HEK293 (cell line): Measurements from ENCODE around the gene EMC9.

Experiments
- KLF1 ChIP-seq: fragments of 450-650 bp; formaldehyde crosslinking; IDR thresholded peaks from 2 replicates; pipeline ENCODE4 v1.5.1; 2016; ENCODE audit warnings: missing biosample characterization, missing genetic modification characterization
- MZF1 ChIP-seq: fragments of 450-650 bp; formaldehyde crosslinking; IDR thresholded peaks from 2 replicates; pipeline ENCODE4 v1.5.1; 2017; ENCODE audit warnings: missing biosample characterization, missing genetic modification characterization, borderline replicate concordance
- OSR2 ChIP-seq: fragments of 450-650 bp; formaldehyde crosslinking; IDR thresholded peaks from 2 replicates; pipeline ENCODE4 v1.5.1; 2016; ENCODE audit warnings: missing biosample characterization, missing genetic modification characterization
- SP2 ChIP-seq: fragments of 450-650 bp; formaldehyde crosslinking; IDR thresholded peaks from 2 replicates; pipeline ENCODE4 v1.5.1; 2016; ENCODE audit warnings: missing biosample characterization, missing genetic modification characterization
- ZBTB1 ChIP-seq: fragments of 450-650 bp; formaldehyde crosslinking; IDR thresholded peaks from 2 replicates; pipeline ENCODE4 v1.5.1; 2016; ENCODE audit warnings: missing biosample characterization, missing genetic modification characterization
- ZNF350 ChIP-seq: fragments of 450-650 bp; formaldehyde crosslinking; IDR thresholded peaks from 2 replicates; pipeline ENCODE4 v1.5.0; 2017; ENCODE audit warnings: missing biosample characterization, mild to moderate bottlenecking, missing genetic modification characterization
- ZNF354C ChIP-seq: fragments of 450-650 bp; formaldehyde crosslinking; IDR thresholded peaks from 2 replicates; pipeline ENCODE4 v1.5.1; 2016; ENCODE audit warnings: missing biosample characterization, missing genetic modification characterization, low read depth, borderline replicate concordance
- ZNF426 ChIP-seq: fragments of 450-650 bp; formaldehyde crosslinking; IDR thresholded peaks from 2 replicates; pipeline ENCODE4 v1.5.1; 2017; ENCODE audit warnings: missing biosample characterization, missing genetic modification characterization, mild to moderate bottlenecking, inconsistent platforms, moderate library complexity
- TF ChIP-seq, protein P1 (sequence below): fragments of 450-650 bp; formaldehyde crosslinking; IDR thresholded peaks from 2 replicates; pipeline ENCODE4 v1.5.1; 2016; ENCODE audit warnings: missing biosample characterization, missing genetic modification characterization
- TF ChIP-seq, protein P2 (sequence below): fragments of 450-650 bp; formaldehyde crosslinking; conservative IDR thresholded peaks from 2 replicates; pipeline ENCODE4 v1.5.1; 2016; ENCODE audit warnings: low read depth, missing biosample characterization, missing genetic modification characterization
- TF ChIP-seq, protein P3 (sequence below): sonication (generic); formaldehyde crosslinking; IDR thresholded peaks from 2 replicates; pipeline ENCODE4 v1.8.1; 2022; ENCODE audit warnings: mild to moderate bottlenecking, moderate library complexity, missing genetic modification reagents
- TF ChIP-seq, protein P4 (sequence below): fragments of 450-650 bp; formaldehyde crosslinking; IDR thresholded peaks from 2 replicates; pipeline ENCODE4 v1.5.1; 2016; ENCODE audit warnings: missing biosample characterization, missing genetic modification characterization

DNA sequence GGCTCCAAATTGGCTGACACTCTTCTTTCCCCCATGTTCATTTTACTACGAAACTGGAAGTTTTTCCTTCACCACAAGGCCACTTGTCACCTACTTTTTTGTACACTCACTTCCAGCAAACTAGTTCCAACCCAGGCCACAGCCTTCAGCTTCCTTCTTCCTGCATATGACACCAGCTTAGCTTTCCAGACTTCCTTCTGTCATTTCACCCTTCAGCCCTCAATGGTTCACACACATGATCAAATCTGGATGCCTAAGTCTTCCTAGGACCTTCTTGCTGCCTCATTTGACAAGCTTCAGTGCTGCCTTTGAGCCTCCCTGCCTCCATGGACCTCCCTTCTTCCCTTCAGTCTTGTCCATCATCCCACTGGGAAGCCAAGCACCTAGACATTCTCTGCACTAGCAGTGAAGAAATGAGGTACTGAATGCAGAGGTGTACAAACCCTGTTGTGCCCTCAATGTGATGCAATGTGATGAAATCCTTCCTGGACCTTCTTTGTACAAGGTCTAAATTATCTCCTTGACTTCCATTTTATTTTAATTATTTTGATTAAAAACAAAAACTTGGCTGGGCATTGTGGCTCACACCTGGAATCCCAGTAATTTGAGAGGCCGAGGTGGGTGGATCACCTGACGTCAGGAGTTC, 26.2 kb upstream of the EMC9 start:
- no peak for TF ChIP-seq ZBTB1 (tag by site-specific recombination)
- no peak for TF ChIP-seq ZNF354C (tag by site-specific recombination)
- TF ChIP-seq, protein P1, sequence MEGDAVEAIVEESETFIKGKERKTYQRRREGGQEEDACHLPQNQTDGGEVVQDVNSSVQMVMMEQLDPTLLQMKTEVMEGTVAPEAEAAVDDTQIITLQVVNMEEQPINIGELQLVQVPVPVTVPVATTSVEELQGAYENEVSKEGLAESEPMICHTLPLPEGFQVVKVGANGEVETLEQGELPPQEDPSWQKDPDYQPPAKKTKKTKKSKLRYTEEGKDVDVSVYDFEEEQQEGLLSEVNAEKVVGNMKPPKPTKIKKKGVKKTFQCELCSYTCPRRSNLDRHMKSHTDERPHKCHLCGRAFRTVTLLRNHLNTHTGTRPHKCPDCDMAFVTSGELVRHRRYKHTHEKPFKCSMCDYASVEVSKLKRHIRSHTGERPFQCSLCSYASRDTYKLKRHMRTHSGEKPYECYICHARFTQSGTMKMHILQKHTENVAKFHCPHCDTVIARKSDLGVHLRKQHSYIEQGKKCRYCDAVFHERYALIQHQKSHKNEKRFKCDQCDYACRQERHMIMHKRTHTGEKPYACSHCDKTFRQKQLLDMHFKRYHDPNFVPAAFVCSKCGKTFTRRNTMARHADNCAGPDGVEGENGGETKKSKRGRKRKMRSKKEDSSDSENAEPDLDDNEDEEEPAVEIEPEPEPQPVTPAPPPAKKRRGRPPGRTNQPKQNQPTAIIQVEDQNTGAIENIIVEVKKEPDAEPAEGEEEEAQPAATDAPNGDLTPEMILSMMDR: no peak
- TF ChIP-seq, protein P2, sequence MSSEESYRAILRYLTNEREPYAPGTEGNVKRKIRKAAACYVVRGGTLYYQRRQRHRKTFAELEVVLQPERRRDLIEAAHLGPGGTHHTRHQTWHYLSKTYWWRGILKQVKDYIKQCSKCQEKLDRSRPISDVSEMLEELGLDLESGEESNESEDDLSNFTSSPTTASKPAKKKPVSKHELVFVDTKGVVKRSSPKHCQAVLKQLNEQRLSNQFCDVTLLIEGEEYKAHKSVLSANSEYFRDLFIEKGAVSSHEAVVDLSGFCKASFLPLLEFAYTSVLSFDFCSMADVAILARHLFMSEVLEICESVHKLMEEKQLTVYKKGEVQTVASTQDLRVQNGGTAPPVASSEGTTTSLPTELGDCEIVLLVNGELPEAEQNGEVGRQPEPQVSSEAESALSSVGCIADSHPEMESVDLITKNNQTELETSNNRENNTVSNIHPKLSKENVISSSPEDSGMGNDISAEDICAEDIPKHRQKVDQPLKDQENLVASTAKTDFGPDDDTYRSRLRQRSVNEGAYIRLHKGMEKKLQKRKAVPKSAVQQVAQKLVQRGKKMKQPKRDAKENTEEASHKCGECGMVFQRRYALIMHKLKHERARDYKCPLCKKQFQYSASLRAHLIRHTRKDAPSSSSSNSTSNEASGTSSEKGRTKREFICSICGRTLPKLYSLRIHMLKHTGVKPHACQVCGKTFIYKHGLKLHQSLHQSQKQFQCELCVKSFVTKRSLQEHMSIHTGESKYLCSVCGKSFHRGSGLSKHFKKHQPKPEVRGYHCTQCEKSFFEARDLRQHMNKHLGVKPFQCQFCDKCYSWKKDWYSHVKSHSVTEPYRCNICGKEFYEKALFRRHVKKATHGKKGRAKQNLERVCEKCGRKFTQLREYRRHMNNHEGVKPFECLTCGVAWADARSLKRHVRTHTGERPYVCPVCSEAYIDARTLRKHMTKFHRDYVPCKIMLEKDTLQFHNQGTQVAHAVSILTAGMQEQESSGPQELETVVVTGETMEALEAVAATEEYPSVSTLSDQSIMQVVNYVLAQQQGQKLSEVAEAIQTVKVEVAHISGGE (tag by site-specific recombination): no peak
- no peak for TF ChIP-seq ZNF350
- TF ChIP-seq OSR2 (tag by site-specific recombination): no peak
- no peak for TF ChIP-seq KLF1 (tag by site-specific recombination)
- TF ChIP-seq ZNF426 (tag by site-specific recombination): no peak
- TF ChIP-seq SP2 (tag by site-specific recombination): no peak
- TF ChIP-seq, protein P3, sequence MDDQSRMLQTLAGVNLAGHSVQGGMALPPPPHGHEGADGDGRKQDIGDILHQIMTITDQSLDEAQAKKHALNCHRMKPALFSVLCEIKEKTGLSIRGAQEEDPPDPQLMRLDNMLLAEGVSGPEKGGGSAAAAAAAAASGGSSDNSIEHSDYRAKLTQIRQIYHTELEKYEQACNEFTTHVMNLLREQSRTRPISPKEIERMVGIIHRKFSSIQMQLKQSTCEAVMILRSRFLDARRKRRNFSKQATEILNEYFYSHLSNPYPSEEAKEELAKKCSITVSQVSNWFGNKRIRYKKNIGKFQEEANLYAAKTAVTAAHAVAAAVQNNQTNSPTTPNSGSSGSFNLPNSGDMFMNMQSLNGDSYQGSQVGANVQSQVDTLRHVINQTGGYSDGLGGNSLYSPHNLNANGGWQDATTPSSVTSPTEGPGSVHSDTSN (CRISPR knock-in tag): no peak
- TF ChIP-seq, protein P4, sequence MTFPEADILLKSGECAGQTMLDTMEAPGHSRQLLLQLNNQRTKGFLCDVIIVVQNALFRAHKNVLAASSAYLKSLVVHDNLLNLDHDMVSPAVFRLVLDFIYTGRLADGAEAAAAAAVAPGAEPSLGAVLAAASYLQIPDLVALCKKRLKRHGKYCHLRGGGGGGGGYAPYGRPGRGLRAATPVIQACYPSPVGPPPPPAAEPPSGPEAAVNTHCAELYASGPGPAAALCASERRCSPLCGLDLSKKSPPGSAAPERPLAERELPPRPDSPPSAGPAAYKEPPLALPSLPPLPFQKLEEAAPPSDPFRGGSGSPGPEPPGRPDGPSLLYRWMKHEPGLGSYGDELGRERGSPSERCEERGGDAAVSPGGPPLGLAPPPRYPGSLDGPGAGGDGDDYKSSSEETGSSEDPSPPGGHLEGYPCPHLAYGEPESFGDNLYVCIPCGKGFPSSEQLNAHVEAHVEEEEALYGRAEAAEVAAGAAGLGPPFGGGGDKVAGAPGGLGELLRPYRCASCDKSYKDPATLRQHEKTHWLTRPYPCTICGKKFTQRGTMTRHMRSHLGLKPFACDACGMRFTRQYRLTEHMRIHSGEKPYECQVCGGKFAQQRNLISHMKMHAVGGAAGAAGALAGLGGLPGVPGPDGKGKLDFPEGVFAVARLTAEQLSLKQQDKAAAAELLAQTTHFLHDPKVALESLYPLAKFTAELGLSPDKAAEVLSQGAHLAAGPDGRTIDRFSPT: no peak
- TF ChIP-seq MZF1 (tag by site-specific recombination): no peak
